ENCODE measurements around the gene C22orf15.

C22orf15 gene

DNA sequence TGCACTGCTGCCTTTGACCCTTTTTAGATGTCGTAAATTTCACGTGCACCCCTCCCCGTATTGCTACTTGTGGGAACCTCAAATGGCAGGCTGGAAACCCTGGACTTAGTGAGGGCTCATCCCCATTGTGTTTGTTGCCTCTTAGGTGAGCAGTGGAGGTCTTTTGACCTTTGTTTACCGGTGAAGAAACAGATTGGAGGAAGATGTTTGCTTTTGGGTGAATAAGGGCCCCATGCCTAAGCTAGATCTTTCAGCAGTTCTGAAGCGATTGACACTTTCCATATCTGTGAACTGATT is 24.8 kb downstream of the C22orf15 start:
- no peak for DNase-seq (ENCODE audit: low spot score)

DNA sequence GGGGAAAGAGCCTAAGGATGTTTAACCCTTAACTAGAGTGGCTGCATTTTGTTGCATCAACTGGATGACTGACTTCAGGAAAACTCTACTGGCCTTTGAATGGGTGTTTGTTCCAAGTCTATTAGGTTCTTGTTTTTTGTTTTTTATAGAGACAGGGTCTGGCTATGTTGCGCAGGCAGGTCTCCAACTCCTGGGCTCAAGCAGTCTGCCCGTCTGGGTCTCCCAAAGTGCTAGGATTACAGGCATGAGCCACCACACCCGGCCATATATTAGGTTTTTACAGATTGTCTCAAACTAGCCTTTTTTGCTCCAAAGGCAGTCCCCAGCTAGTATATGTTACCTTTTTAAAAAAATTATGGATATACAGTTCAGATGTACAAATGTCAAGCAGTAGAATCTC is 25.1 kb downstream of the C22orf15 start:
- no peak for DNase-seq (ENCODE audit: low spot score)

DNA sequence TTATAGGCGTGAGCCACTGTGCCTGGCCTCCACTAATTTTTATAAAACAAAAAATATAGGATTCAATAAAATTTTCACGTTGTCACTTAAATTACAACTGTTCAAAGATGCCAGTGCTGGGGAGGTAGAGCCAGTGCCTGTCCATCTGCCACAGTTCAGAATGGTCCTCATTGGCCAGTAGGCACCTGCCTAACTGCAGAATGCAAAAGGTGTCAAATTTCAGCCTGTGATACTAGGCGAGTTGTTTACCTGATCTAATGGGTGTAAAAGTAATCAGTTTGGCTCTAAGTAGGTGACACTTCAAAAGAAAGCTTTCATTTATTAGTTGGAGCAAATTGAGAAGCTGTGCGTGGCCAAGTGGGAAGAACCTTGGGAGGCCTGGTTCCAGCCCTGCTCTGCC is 26.3 kb downstream of the C22orf15 start:
- no peak for DNase-seq (ENCODE audit: low spot score)

DNA sequence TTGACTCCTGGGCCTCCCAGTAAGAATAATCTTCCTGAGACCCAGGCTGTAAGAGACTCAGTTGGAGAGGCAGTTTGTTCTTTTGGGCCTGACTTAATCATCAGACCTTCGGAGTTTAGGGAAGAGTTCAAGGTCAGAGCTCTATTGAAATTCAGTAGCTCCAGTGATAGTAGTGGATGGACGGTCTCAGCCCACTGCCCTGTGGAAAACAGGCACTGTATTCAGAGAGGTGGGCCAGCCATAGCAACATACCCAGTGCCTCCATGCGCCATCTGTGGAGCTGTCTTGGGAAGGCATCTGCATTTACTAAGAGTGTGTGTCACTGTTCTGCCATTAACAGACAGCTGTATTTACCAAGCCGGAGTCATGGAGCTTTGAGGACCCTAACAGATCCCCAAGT is 26.8 kb downstream of the C22orf15 start:
- DNase-seq (ENCODE audit: low spot score) = no peak

DNA sequence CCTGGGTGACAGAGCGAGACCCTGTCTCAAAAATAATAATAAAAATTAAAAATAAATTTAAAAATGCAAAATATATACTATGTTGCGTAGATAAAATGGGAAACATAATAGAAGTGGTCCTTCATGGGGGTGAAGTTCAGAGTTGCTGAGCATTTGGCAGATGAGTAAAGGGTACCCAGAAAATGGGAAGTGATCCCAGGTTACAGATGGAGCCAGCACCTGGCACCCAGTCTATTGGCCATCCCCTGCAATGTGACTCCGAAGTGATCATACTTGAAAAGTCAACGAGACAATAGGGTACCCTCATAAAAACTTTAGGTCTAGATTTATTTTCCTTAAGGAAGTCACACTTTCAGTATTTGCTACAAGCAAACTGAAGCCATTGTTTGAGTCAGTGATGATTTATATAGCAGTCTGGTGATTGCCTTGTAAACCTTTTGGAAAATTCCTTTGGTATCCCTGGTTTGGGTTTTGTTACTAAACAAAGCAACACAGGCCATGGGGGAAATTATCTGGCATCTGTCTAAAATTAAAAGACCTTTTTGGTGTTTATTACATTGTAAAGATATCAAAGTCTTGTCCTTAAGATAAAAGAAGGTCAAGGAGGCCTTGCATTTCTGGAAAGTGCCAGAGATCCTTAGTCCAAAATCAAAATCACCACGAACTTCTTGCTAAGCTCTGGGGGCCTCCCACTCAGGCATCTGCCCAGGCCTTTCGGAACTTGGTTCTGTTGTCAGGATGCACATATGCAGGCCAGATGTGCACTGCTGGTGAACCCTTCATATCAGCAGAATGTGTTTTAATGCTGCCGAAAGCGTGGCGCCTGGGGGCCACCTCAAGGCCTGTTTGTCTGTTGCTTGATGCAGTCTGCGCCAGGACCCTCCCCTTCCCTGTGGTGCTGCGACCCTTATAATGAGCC is 28.3 kb downstream of the C22orf15 start:
- DNase-seq (ENCODE audit: low spot score) = no peak

DNA sequence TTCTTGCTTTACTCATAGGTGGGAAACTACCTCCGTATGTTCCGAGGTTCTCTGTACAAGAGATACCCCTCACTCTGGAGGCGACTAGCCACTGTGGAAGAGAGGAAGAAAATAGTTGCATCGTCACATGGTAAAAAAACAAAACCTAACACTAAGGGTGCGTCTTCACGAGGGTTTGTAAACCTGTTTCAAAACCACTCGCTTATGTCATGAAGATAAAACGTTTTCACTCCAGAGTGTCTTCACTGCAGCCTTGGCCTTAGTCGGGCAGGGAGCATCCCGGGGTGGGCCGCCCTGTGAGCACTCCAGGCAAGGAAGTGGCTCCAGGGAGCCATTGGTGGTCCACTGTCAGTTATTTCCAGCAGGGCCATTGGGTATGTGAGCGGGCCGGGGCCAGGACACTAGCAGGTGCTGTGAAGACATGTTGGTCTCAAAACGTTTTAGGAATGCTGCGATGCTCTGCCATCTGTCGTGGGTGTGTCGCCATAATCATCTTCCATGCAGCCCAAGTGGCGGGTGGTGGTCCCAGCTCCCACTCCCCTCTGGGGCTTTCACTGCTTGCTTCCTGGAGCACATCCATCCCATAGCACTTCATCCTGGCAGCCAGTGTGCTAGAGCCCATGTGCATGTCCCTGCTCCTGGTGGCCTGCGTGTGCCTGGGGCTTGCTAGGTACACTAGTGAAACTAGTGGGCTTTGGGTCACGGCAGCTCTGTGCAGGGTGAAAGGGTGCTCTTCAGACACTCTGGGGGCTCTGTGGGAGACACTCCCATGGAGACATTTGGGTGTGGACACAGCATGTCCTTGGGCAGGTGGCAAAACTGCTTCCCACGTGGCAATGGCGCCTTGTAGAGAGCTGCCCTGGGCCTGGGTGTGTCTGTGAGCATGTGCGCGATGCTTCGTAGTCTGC is 29.2 kb downstream of the C22orf15 start:
- no peak for DNase-seq (ENCODE audit: low spot score)

DNA sequence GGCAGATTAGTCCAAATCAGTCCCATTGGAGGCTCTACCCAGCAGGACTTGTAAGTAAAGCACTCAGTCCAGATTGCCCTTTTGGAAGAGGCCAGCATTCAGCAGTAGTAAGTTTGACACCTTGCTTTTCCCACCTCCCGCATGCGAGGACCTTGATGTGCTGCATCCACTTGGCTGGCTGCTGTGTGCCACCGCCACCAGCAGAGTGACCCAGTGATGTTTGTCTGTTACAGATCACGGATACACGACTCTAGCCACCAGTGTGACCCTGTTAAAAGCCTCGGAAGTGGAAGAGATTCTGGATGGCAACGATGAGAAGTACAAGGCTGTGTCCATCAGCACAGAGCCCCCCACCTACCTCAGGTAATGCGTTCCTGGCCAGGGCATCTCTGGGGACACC is 30.5 kb downstream of the C22orf15 start:
- no peak for DNase-seq (ENCODE audit: low spot score)

DNA sequence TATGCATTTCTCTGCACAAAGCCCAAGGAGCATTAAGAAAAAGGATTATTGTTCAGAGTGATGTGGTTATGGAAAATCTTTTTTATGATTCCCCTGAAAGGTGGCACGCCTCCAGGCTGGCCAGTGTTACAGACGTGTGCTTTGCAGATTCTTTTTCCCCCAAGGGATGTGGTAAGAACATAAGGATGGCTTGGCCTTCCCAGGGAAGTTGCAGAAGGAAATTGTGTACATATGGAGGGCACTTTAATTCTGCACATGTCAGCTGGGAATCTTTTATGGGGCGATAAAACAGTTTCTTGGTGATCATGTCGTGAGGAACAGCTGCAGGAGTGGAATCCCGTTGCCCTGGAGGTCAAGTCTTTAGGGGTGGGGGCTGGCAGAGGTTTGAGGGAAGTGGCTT is 33.7 kb downstream of the C22orf15 start:
- DNase-seq (ENCODE audit: low spot score) = no peak

DNA sequence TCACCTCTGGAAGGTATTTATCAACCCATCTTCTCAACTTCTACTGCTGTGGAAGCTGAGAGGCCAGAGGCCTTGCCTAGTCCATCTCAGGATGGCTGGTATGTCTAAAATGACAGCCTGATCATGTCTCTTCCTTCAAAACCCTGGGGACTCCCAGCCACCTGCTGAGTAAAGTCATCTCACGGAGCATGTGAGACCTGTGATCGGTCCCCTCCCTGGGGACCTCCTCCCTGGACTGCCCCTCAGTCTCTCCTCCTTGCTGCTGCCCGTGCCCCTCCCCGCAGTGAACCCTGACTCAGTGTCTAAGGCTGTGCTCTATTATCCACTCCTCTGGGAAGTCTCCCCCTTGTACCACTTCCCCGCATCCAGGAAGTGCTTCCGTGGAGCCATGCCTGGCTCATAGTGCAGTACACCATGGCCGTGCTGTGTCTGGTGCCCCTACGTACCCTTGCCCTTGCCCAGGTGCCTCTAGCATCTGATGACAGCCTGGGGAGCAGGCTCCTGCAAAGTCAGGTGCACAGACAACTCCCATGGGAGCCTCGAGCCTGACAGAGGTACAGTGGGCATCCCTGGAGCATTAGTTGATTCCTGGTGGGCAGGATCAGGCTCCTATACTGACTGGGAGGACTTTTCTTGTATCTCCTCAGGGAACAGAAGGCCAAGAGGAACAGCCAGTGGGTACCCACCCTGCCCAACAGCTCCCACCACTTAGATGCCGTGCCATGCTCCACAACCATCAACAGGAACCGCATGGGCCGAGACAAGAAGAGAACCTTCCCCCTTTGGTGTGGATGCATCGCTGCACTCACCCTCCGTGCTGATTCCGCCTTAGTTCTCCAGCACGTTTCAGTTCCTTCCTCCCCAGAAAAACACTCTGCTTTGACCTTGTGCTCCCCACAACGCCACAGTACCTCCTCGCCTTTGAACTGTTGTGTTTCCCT is 37.8 kb downstream of the C22orf15 start:
- peak; percentile 77 for DNase-seq (ENCODE audit: low spot score)

DNA sequence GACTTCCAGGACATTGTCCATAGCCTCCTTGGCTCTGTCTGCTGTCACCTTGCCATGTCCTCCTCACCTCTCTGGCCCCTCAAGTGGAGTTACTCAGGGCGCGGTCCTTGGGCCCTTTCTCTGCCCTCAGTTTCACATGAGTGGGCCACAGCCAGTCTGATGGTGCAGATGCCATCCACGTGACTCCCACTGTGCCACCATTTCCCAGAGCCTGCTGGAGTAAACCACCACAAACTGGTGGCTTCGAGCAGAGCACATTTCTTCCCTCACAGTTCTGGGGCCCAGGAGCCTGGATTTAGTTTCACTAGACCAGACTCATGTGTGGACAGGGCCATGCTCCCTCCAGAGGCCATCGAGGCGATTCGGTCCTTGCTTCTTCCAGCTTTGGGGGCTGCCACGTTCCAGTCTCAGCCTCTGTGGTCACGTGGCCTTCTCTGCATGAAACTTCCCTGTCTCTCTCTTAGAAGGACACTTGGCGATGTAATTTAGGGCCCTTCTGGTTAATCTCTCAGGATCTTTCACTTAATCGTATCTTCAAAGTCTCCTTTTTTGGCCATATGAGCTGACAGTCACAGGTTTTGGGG is 38.5 kb downstream of the C22orf15 start:
- DNase-seq (ENCODE audit: low spot score) = peak; percentile 40

DNA sequence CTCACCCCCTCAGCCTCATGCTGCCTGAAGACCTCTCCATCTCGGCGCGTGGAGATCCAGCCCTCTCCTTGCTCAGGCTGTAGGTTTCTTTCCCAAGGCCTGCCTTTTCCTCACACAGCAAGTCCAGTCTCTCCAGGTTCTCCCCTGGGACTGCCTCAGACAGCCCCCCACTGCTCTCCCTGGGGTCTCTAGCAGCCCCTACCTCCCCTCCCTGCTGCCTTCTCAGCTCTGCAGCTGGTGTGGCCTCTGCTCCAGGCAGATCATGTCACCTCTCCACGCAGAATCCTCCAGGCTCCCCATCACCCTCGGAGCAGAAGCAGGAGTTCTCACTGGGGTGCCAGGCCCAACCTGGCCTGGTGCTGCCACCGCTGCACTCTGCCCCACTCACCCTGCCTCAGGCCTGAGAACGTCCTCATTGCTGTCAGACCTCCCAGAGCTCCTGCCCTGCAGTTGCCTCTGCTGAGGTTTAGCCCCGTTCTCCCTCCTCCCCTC is 39.1 kb downstream of the C22orf15 start:
- no peak for DNase-seq (ENCODE audit: low spot score)

DNA sequence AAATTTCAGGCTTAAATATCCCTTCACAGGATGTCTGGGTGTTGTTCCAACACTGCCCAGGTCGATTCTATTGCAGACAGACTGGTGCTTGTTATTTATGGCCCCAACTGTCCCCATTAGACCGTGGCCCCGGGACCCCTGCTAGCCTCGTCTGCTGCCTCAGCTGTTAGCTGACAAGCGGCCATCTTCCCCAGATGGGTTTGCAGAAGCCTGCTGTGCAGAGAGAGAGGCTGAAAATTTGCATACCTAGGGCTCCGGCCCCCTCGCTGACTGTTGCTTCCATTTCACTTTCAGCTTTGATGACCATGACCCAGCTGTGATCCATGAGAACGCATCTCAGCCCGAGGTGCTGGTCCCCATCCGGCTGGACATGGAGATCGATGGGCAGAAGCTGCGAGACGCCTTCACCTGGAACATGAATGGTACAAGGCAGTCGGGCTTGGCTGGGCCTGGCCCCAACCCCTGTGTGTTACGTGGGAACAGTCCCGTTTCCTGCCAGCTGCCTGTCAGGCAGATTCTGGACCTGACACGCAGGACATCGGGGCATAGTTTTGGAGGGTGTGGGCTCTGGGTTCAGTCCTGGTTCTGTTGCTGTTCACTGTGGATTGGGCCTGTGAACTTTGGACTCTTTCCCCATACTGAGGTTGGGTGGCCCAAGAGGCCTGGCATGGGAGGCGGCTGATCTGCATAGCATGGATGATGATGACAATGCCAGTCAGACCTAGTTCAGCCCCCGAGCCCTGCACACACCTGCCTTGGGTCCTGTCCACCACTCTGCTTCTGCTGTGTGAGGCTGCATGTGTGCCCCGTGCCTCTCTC is 40.4 kb downstream of the C22orf15 start:
- peak; percentile 44 for DNase-seq (ENCODE audit: low spot score)

DNA sequence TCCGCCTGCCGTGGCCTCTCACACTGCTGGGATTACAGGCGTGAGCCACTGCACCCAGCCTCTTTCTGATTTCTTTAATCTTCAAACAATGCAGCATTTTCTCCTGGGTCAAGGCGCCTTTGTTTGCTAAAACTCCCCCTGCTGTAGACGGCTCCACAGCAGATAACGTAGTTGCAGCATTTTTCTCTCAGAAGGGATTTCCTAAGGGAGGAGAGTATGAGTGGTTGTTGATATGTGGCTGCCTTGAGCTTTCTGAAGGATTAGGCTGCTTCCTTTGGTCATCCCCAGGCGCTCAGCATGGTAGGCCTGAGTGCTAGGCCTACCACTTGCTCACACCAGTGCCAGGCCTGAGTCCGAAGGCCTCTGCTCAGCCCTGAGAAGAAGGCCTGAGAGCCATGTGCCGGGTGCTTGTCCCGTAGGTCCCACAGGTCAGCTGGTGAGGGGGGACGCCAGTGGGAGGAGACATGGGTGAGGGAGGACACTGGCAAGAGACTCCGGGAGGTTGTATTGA is 42.0 kb downstream of the C22orf15 start:
- no peak for DNase-seq (ENCODE audit: low spot score)

DNA sequence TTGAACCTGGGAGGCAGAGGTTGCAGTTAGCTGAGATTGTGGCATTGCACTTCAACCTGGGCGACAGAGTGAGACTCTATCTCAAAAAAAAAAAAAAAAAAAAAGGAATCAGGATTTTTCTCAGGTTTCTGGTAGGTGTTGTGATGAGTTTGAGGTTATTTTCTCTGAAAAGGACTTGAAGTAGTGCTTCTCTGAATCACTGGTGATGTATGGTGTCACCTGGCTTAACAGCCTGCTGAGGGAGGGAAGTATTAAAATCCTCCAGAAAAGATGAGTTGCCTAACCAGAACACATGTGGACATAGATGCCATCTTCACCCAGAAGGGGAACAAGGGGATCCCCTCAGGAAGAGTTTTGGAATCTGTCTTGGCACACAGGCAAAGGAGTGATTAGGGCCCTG is 44.0 kb downstream of the C22orf15 start:
- no peak for DNase-seq (ENCODE audit: low spot score)

DNA sequence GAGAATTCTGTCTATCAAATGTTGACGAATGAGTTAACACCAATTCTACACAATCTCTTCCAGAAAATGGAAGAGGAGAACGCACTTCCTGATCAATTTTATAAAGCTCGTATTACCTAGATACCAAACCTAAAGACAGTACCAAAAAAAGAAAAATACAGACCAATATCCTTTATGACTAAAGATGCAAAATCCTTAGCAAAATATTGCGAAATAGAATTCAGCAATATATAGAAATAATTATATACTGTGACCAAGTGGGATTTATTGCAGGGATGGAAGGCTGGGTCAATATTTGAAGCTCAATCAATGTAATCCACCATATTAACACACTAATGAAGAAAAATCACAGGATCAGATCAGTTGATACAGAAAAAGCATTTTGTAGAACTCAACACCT is 49.6 kb downstream of the C22orf15 start:
- no peak for DNase-seq (ENCODE audit: low spot score)

Data from germinal center (tissue), 1 donor.